Prostate gland (tissue), 2 donors: ENCODE results near the gene MT1M. TPM values are rescaled to one million over a fixed set of nuclear protein-coding genes. Genes with fewer than 3 reads are reported as not detected.

Source experiments
- DNase-seq: peaks from one replicate; pipeline ENCODE4 v3.0.0-alpha.2; 2019; ENCODE audit warnings: low spot score
- H3K27ac ChIP-seq, 2 donors: fragments of 200-600 bp; sonication (generic); 2 replicates each; pipeline ENCODE4 v1.5.1; 2017 to 2019
- H3K27me3 ChIP-seq: fragments of 200-600 bp; sonication (generic); replicated peaks from 2 replicates; pipeline ENCODE4 v1.5.1; 2019; ENCODE audit not compliant: insufficient read depth
- H3K36me3 ChIP-seq, 2 donors: fragments of 200-600 bp; sonication (generic); 1 replicate in 1 of 2; 2 replicates in 1 of 2; pipeline versions ENCODE4 v1.5.1 to v1.8.1; 2017 to 2019
- H3K4me1 ChIP-seq: fragments of 200-600 bp; sonication (generic); replicated peaks from 2 replicates; pipeline ENCODE4 v1.5.1; 2019
- H3K4me3 ChIP-seq, 2 donors: fragments of 200-600 bp; sonication (generic); 2 replicates each; pipeline ENCODE4 v1.5.1; 2017 to 2019
- H3K9me3 ChIP-seq: fragments of 200-600 bp; sonication (generic); 2 replicates; pipeline ENCODE4 v1.5.1; 2017
- CTCF ChIP-seq, 4 experiments: fragments of 200-600 bp in 2 of 4; fragments of 450-650 bp in 2 of 4; sonication (generic) in 2 of 4; IDR thresholded peaks; 1 replicate in 3 of 4; 2 replicates in 1 of 4; pipeline ENCODE4 v1.5.1; 2016 to 2019; ENCODE audit warnings: antibody characterized with exemption in 4 of 4, mild to moderate bottlenecking in 2 of 4, moderate library complexity in 2 of 4
- POLR2A ChIP-seq: fragments of 450-650 bp; IDR thresholded peaks from one replicate; pipeline ENCODE4 v1.6.1; 2016; ENCODE audit warnings: antibody characterized with exemption, mild to moderate bottlenecking
- POLR2AphosphoS5 ChIP-seq: sonication (generic); formaldehyde crosslinking; IDR thresholded peaks from one replicate; pipeline ENCODE4 v1.6.1; 2017; ENCODE audit warnings: antibody characterized with exemption
- WGBS: methylation state at CpG from one replicate; pipeline ENCODE4 v1.1.5; 2018; 5-methylcytosine and 5-hydroxymethylcytosine counted together
- intact Hi-C: fragments of 100-400 bp; cut with DNase I; formaldehyde crosslinking; loops from one replicate; pipeline ENCODE4 v1.14.2; 2022
- total RNA-seq, 2 donors: library from RNA; depleted of rRNA; stranded (reverse); fragments of >200 nt; gene quantifications; one replicate each; pipeline ENCODE4 v1.1.0, GENCODE V29; 2016

MT1M gene
- total RNA-seq, 2 donors from 2014 or later: 14.8 to 37.4 TPM

- Histone ChIP-seq H3K4me1 (peaks cover 22% of the 10 kb centered on the region), H3K27ac (peak within 1 kb of the TSS; percentile 86 to 90), H3K36me3 (no peaks in the 10 kb centered on the region), H3K4me3 (peak within 1 kb of the TSS; percentile 33 to 57), H3K27me3 (no peaks in the 10 kb centered on the region), H3K9me3 (no peaks in the 10 kb centered on the region)
- 9% methylated on average over 44 of the region's 62 CpGs for WGBS
- intact Hi-C loops: loop anchor here (5.0 kb wide), 1 partner anchor 74 kb away; the partner anchor contains the start of gene MT1X
- peak; percentile 95 for DNase-seq
- TF ChIP-seq POLR2A (peak; percentile 77), POLR2AphosphoS5 (peak; percentile 78), CTCF (IDR thresholded peaks at IDR 0.05) (no peak)
Measured at GRCh38 chr16:56608043-56608875, 24.2 kb upstream of the MT1M start, which contains the start of gene MT2A. Gene MT2A (plus strand): TSS chr16:56608584. CDS start chr16:56608656, 72 bp downstream.

- Histone ChIP-seq H3K4me1 (peaks cover 22% of the 10 kb centered on the region), H3K27me3 (no peaks in the 10 kb centered on the region), H3K36me3 (no peaks in the 10 kb centered on the region), H3K27ac (peak overlapping the region; percentile 86 to 90), H3K9me3 (no peaks in the 10 kb centered on the region), H3K4me3 (peak overlapping the region; percentile 33 to 57)
- TF ChIP-seq POLR2AphosphoS5: no peak
- no peak for TF ChIP-seq CTCF (IDR thresholded peaks at IDR 0.05)
- no peak for TF ChIP-seq POLR2A
- DNase-seq: no peak
- WGBS: 0% methylated on average over 21 of the region's 21 CpGs
- intact Hi-C loops: loop anchor here (5.0 kb wide), 1 partner anchor 73 kb away; the partner anchor contains the start of gene MT1X
Measured at GRCh38 chr16:56608876-56609462, 23.5 kb upstream of the MT1M start.

- peak overlapping the region; percentile 86 to 90 for H3K27ac ChIP-seq
- H3K36me3 ChIP-seq: no peaks in the 10 kb centered on the region
- no peaks in the 10 kb centered on the region for H3K9me3 ChIP-seq
- H3K27me3 ChIP-seq: no peaks in the 10 kb centered on the region
- 0% methylated on average over 6 of the region's 6 CpGs for WGBS
- intact Hi-C loops: loop anchor here (5.0 kb wide), 1 partner anchor 73 kb away; the partner anchor contains the start of gene MT1X
- TF ChIP-seq POLR2AphosphoS5 (peak; percentile 41), CTCF (IDR thresholded peaks at IDR 0.05) (no peak), POLR2A (peak; percentile 31)
- H3K4me3 ChIP-seq: peak overlapping the region; percentile 33 to 57
- peak; percentile 72 for DNase-seq
- peaks cover 22% of the 10 kb centered on the region for H3K4me1 ChIP-seq
Measured at GRCh38 chr16:56609463-56609921, 23.0 kb upstream of the MT1M start.

DNA sequence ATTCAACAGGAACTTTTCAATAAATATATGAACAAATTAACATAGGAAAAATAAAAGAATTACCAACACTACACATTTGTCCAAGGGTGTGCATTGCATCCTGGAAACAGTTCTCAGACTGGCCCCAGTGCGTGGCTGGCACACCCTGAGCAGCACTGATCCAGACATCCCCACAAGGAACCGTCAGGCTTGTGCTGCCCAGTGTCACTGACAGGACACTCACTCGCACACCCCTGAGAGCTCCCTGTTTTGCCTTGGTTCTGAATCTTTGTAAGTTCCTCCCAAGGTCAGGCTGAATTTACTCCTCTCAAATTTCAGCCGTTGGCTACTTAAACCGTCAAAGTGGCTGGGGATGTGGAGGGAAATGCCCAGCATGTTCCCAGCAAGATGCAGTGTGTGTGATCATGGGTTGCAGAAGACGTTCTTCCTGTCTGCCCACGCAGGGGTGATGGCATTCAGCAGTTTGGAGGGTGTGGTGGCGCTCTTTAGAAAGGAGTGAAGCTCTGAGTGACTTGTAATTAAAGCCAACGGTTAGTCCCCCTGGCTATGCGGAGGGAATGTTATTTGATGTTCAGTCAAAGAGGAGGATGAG lies 22.3 kb upstream of the MT1M start:
- H3K36me3 ChIP-seq: no peaks in the 10 kb centered on the region
- no peaks in the 10 kb centered on the region for H3K9me3 ChIP-seq
- intact Hi-C loops: no loop called here
- no peak for TF ChIP-seq CTCF (IDR thresholded peaks at IDR 0.05)
- peak; percentile 37 for TF ChIP-seq POLR2AphosphoS5
- peak; percentile 15 for TF ChIP-seq POLR2A
- no peaks in the 10 kb centered on the region for H3K27me3 ChIP-seq
- peak overlapping the region; percentile 86 to 90 for H3K27ac ChIP-seq
- peak overlapping the region; percentile 33 to 57 for H3K4me3 ChIP-seq
- WGBS: 16% methylated on average over 10 of the region's 10 CpGs
- H3K4me1 ChIP-seq: peaks cover 22% of the 10 kb centered on the region
- peak; percentile 49 for DNase-seq
